Astrocyte of the spinal cord (primary cell): ENCODE results near the gene RNF41.

Source experiments
- DNase-seq: peaks from one replicate; pipeline ENCODE4 v3.0.0; 2011; ENCODE audit warnings: low read depth, low spot score
- H3K4me3 ChIP-seq: 2 replicates; pipeline ENCODE4 v1.5.1; 2011; ENCODE audit warnings: low read depth, mild to moderate bottlenecking, low read length, moderate library complexity
- CTCF ChIP-seq: IDR thresholded peaks from 2 replicates; pipeline ENCODE4 v1.5.1; 2012; ENCODE audit warnings: low read depth, mild to moderate bottlenecking, low read length, inconsistent platforms
- in situ Hi-C: cut with HindIII; loops from 2 replicates; pipeline ENCODE4 v1.10.0; 2017; ENCODE audit warnings: low sequenced_read_pairs

RNF41 gene

GRCh38 chr12:56219840-56220239 is 1.9 kb downstream of the RNF41 start:
- no peak for DNase-seq
- in situ Hi-C loops, result no loop called here
- H3K4me3 ChIP-seq, result no peak overlapping the region
- no peak for TF ChIP-seq CTCF

GRCh38 chr12:56216461-56216860 is 5.3 kb downstream of the RNF41 start:
- H3K4me3 ChIP-seq, result no peak overlapping the region
- DNase-seq, result no peak
- no peak for TF ChIP-seq CTCF
- in situ Hi-C loops, result no loop called here

- TF ChIP-seq CTCF, result no peak
- in situ Hi-C loops, result no loop called here
- no peak for DNase-seq
- H3K4me3 ChIP-seq, result no peak overlapping the region
These were observed 7.8 kb downstream of the RNF41 start for GRCh38 chr12:56213878-56214277.

GRCh38 chr12:56212361-56212760 is 9.4 kb downstream of the RNF41 start:
- TF ChIP-seq CTCF, result no peak
- in situ Hi-C loops, result no loop called here
- H3K4me3 ChIP-seq, result no peak overlapping the region
- no peak for DNase-seq

- DNase-seq, result no peak
- in situ Hi-C loops, result no loop called here
- no peak for TF ChIP-seq CTCF
- no peak overlapping the region for H3K4me3 ChIP-seq
These were observed 13.7 kb downstream of the RNF41 start for GRCh38 chr12:56208006-56208405.

GRCh38 chr12:56206452-56207166 is 15.1 kb downstream of the RNF41 start:
- peak; percentile 82 for TF ChIP-seq CTCF
- no peak overlapping the region for H3K4me3 ChIP-seq
- peak; percentile 45 for DNase-seq
- in situ Hi-C loops, result no loop called here
